HG02798 (cell line): ENCODE results near the gene KPNA2.
A peak's percentile ranks its signal among the peaks of the same experiment; 100 is the strongest.
"Not testable (repeated sequence)": the region's sequence is repeated elsewhere in the genome, so short reads cannot be mapped to it uniquely, and the experiment has no call there.

Source experiments
- ATAC-seq: cut with Tn5 transposase; IDR thresholded peaks from one replicate; pipeline ENCODE4 v1.9.1; 2021; ENCODE audit warnings: mild to moderate bottlenecking; ENCODE audit not compliant: unreplicated experiment, poor library complexity

The KPNA2 gene

DNA sequence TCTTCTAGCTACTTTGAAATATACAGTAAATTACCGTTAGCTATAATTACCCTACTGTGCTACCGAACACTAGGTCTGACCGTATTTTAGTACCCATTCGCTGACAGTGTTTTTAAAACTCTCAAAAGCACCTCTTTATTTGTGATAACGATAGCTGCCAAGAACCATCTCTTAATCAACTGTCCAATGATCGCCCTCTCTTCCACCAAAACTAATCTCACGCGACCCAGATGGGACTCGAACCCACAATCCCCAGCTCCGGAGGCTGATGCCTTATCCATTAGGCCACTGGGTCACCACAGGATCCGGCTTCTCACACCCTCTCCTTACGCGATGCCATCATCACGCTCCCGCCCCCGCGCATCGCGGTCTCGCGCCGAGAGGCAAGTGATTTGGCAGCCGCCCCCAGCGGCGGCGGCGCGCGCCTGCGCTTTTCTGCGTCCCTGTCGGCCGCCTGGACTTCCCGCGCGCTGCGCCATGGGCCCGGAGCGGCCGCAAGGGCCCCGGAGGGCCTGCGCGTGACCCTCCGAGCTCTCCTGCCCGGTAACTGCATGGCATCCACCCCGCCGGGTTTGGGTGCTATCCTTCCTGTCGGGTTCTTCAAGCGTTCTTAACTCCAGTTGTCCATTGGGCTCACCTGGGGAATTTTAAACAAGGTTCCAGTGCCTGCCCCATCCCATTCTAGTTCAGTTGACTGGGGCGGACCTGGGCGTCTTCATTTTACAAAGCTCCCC lies 15.7 kb upstream of the KPNA2 start:
- ATAC-seq: peak; percentile 95

- ATAC-seq: no peak
Measured at GRCh38 chr17:68020409-68020756, 15.2 kb upstream of the KPNA2 start.

- not testable (repeated sequence) for ATAC-seq
Measured at GRCh38 chr17:68020791-68021190, 14.7 kb upstream of the KPNA2 start.

DNA sequence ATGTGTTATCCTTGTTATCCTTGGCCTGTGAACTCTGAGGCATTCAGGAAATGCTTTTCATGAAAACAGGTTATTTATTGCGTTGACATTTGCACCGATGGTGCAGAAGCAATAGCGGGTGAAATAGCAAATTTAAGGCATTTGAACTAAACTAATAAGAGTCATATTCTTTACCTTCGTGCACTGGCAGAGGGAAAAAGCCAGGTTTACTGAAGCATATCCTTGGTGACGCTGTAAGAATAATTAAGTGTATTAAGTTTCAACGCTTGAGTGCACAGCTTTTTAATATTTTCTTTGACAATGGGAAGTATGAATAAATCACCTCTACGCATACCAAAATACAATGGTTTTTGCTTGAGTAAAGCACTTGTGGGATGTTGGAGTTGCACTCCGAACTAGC lies 13.6 kb upstream of the KPNA2 start:
- no peak for ATAC-seq

- not testable (repeated sequence) for ATAC-seq
Measured at GRCh38 chr17:68022547-68022946, 13.0 kb upstream of the KPNA2 start.

GRCh38 chr17:68029512-68030215 lies 5.9 kb upstream of the KPNA2 start:
- ATAC-seq: no peak

DNA sequence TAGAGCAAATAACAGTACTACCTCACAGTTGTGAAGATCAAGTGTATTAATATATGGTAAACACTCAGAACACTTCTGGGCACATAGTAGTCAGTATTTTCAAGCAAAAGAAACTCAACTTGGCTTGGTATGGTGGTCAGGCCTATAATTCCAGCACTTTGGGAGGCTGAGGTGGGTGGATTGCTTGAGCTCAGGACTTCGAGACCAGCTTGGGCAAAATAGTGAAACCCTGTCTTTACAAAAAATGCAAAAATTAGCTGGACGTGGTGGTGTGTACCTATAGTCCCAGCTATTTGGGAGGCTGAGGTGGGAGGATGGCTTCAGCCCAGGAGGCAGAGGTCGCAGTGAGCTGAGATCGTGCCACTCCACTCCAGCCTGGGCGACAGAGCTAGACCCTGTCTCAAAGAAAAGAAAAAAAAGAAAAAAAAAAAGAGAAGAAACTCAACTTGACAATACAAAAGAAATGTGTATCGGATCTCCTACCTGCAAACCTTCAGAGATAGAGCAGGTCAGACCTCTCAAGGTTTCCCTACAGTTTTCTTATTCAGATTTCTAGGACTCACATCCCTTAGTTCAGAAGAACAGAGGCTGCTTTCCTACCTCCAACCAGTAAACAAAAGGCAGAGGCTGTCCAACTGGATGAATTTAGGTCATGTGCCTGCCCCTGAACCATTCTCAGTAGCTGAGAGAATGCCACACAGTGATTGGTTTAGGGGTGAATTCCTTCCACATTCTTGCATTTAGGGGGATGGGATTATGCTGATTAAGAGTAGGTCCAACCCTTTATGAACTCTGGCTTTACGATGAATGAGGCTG lies 1.7 kb upstream of the KPNA2 start:
- no peak for ATAC-seq

DNA sequence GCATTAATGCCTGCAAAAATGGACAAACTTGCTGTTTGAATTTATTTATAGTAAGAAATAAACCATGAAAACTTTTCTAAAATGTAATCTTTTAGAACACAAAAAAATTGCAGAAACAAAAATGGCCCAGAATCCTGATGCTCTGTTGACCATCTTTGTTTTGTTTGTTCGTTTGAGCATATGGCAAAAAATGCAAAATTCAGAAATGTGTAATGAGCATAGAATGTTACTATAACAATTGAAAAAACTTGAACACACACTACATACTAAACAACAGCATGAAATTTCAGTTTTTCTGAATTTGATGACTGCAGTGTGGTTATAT lies 1.1 kb upstream of the KPNA2 start:
- ATAC-seq: no peak

GRCh38 chr17:68035131-68035522 lies 408 bp upstream of the KPNA2 start:
- peak; percentile 91 for ATAC-seq

GRCh38 chr17:68036304-68037147 lies 991 bp downstream of the KPNA2 start:
- ATAC-seq: no peak

DNA sequence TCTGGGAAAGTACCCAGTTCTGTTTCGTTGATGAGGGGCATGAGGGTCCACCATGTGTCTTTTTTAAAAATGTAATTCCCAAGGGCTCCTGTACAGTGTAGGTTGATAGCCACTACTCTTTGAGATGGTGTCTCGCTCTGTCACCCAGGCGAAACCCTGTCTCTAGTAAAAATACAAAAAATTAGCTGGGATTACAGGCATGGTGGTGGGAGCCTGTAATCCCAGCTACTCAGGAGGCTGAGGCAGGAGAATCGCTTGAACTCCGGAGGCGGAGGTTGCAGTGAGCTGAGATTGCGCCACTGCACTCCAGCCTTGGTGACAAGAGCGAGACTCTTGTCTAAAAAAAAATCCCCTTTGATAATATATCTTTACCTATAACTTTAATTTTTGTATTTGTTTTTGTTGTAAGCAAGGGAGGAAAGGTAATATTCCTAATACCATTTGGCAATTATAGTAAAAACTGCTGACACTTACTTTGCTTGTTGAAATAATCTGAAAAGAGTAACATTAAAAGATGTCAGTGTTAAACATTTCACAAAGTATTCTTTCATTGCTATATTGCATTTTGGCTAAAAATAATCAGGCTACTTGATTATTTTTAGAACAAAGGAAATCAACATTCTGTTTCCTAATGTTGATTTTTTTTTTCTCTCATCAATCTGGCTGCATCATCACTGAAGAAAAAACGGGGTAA lies 11.8 kb downstream of the KPNA2 start:
- ATAC-seq: no peak

- ATAC-seq: not testable (repeated sequence)
Measured at GRCh38 chr17:68047890-68048542, 12.5 kb downstream of the KPNA2 start.

DNA sequence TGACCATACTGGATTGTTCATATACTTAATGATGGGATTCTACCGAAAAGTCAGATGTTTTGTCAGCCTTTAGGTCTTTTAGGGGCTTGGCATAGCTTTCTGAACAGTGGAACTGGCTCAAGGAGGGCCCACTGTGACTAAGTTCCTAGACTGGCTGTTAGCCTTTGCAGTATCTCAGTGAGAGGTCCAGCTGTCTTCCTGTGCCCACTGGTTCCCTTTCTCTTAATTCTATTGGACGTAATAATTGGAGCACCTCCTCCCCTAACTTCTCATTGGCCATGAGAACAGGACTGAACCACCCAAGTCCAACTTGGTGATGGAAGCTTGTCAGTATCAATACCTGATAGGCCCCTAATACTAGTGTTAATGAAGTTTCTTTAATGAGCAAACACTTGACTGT lies 13.5 kb downstream of the KPNA2 start:
- ATAC-seq: no peak

DNA sequence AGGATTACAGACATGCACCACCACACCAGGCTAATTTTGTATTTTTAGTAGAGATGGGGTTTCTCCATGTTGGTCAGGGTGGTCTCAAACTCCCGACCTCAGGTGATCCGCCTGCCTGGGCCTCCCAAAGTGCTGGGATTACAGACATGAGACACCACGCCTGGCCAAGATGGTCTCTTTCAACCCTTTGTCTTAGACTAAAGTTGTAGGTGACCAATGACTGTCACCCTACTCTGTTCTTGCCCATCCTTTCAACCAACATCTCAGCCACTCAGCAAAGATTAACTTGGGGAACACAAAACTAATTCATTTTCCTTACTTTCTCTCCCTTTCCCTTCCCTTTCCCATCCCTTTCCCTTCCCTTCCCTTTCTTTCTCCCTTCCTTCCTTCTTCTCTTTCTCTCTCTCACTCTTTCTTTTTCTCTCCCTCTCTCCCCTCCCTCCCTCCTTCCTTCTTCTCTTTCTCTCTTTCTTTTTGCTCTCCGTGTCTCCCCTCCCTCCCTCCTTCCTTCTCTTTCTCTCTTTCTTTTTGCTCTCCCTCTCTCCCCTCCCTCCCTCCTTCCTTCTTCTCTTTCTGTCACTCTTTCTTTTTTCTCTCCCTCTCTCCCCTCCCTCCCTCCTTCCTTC lies 14.4 kb downstream of the KPNA2 start:
- not testable (repeated sequence) for ATAC-seq

GRCh38 chr17:68051321-68052312 lies 16.1 kb downstream of the KPNA2 start:
- ATAC-seq: not testable (repeated sequence)

DNA sequence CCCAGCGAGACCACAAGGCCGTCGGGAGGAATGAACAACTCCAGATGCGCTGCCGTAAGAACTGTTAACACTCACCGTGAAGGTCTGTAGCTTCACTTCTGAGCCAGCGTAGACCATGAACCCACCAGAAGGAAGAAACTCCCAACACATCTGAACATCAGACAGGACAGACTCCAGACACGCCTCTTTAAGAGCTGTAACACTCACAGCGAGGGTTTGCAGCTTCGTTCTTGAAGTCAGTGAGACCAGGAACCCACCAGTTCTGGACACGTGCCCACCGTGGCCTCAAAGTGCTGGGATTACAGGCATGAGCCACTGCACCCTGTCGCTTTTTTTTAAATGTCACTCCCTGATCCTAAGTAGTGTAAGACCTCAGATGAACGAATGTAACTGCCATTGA lies 17.3 kb downstream of the KPNA2 start:
- no peak for ATAC-seq

- ATAC-seq: no peak
Measured at GRCh38 chr17:68053231-68054013, 17.9 kb downstream of the KPNA2 start.
